H54 (cell line): ENCODE results near the gene DSTN.

Experiments
- DNase-seq: peaks from one replicate; pipeline ENCODE4 v3.0.0; 2011; ENCODE audit warnings: low spot score, mixed read lengths; ENCODE audit not compliant: insufficient read length
- FAIRE-seq: peaks from 3 replicates; lab custom pipeline; 2011; peaks lifted over from hg19 to GRCh38; lab: Jason Lieb, UNC
- POLR2A ChIP-seq: IDR thresholded peaks from 2 replicates; pipeline ENCODE4 v1.6.1; 2011; ENCODE audit warnings: low read depth, mild to moderate bottlenecking, low read length

DSTN gene

GRCh38 chr20:17616480-17617211 is 46.8 kb downstream of the DSTN start:
- no peak for TF ChIP-seq POLR2A
- no peak for FAIRE-seq

DNA sequence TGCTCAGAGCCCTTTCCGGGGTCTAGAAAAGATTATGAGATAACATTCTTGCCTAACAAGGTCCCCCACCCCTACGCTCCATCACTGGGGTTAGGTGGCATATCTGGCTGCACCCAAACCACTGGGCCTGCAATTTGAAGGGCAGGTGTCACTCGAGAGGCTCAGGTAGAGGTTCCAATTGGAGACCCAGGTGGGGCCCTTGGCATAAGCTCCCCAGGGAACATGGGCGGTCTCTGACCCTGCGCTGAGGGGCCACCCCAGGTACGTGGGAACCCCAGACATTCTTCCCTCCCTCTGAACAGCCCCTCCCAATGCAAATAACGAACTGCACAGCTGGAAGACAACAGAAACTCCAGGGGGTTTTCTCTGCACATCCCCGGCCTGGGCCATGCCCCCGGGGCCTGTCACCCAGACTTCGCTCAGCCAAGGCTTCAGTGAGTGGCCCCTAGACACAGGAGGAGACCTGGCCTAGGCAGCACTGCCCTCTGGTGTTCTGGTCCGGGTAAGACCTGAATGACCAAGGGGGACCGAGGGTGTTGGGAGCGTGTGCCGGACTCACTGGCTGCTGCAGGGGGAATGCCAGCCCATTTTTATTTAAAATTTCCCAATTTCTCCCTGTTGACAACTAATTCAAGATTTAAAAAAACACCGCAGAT is 47.5 kb downstream of the DSTN start:
- DNase-seq (peak; percentile 52), FAIRE-seq (no peak)
- no peak for TF ChIP-seq POLR2A

More at GRCh38 chr20:17616480-17617211, 46.8 kb downstream of the DSTN start:
- DNase-seq = no peak

DNA sequence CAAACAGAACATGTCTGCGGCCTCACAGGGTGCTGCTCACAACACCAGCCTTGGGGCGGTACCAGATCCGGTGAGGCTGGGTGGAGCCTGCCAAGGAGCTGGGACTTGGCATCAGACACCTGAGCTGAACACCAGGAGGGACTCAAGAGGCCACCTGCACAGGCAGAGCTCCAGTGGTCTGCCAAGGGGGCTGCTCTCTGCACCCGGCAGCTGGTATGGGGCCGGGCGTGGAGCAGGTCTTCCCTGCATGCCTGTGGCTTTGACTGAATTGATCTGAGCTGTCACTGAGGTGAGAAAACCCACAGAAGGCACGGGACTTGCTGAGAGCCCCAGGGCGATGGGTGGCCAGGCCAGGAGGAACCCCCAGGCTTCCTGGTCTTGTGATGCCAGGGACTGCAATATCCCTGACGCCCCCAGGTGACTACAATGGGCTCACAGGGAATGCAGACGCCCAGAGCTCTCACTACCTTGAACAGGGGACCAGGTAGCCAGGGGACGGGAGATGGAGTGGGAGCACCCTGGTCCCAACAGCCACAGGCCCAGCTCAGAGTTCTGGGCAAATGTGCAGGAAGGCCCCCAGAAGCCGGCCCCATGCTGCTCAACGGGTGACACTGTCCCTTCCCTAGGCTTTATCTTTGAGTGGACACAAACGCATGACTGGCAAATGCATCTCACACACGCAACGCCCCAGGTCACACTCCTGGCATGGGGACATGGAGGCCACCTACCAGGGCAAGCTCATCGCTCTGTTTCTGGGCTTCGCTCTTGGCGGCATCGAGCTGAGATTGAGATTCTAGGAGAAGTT is 48.2 kb downstream of the DSTN start:
- FAIRE-seq (no peak), DNase-seq (no peak)
- no peak for TF ChIP-seq POLR2A

DNA sequence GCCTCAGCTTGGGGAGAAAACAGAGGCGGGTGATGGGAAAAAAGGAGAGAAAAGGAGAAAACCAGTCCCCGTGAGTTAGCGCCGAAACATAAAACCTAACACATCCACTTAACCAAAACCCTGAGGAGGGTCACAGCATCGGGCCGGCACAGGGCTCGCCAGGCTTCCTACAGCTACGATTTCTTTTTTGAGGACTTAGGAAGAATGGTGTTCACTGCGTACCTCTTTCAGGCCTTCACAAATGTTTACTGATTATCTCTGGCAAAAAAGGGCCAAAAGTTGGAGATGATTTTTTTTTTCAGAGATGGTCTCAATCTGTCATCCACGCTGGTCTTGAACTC is 48.8 kb downstream of the DSTN start:
- DNase-seq = no peak
- TF ChIP-seq POLR2A = no peak
- FAIRE-seq = no peak

DNA sequence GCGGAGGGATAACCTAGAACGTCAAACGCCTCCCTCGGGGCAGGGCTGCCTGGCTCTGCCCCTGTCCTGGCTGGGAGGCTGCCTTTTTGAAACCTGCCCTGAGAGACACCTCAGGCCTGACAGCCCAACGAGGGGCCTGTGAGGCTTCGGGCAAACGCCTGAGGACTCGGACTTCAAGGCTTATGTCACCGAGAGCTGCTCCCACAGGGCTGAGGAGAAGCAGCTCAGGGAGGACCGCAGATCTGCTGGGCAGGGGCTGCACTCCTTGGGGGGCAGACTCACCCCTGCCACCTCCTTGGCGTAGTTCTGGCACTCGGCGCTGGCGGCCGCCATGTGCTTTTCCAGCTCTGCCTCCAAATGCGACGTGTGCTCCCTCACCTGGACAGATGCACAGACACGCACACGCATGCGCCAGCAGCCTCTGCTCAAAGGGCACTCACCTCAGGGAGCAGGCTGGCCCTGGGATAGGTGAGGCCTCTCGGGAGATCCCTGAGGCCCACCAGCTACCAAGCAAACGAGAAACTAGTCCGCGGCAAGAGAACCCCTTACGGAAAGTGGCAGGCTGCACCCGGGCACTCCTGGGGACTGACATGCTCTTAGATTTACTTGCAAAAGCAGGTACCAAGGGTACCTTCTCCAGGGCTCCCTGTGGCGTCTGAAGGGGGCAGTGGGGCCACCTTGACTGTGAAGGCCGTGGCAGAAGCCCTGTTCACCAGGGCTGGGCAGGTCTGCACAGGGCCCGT is 49.6 kb downstream of the DSTN start:
- FAIRE-seq (no peak), DNase-seq (no peak)
- TF ChIP-seq POLR2A = no peak

- FAIRE-seq (no peak), DNase-seq (no peak)
- no peak for TF ChIP-seq POLR2A
These were observed 50.7 kb downstream of the DSTN start for GRCh38 chr20:17620371-17621228.

- no peak for FAIRE-seq
- DNase-seq = no peak
- TF ChIP-seq POLR2A = no peak
These were observed 51.5 kb downstream of the DSTN start for GRCh38 chr20:17621229-17621968.

DNA sequence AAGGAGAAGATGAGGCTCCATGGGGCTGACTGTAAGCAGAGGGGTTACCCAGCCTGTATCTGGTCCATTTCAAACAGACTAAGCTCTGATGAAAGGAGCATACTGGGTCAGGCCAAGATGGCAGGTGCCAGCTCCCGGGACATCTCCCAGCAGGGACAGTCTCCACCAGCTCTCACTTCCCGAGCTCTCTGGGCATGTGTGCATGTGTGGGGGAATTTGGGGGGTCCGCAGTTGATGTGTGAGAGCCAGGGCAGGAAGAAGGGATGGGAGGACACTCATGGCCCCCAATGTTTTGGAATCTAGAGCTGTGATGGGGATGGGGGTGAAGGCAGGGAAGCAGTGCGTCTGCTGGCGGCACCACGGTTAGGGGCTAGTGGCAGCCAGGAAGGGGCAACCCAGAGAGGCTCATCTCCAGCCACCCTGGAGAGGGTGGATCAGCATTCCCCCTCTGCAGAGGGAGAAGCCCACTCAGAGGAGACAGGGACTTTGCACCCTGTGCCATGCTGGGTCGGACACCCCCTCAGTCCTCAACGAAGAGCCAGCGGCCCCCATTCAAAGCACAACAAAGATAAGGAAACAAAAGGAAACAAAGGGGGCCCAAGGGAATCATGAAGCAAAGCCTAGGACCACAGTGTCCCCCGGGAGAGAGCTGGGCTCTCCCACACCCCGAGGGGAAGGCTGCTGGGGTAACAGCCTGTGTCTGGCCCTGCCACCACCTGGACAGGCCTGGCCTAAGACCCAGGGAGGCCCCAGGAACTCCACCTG is 52.4 kb downstream of the DSTN start:
- DNase-seq = no peak
- no peak for TF ChIP-seq POLR2A
- FAIRE-seq = no peak

DNA sequence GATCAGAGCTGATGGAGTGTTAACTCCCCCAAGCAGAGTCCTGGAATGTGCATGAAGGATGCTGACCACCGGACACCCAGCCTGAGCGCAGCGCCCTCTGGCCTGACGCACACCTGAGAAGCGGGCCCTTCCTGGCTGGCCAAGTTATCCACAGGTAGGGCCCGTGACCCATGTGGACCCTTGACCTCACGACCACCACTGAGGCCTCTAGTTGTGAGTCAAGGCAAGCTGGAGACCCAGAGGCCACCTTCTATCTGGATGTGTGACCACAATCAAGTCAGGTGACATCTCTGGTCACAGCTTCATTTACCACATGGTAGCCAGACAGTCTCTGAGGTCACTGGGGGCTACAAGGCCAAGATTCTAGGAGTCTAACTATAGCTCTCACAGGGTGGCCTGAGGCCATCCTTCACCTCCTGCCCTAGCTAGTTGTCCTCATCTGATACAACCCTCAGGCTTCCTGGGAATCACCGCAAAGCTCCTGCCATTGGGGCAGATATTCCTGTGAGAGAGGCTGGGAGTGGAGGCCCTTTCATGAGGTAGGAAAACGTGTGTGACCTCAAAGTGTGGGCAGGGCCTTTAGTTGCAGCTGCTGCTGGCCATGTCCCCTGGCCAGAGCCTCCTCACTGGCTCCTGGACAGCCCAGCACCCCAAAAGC is 53.1 kb downstream of the DSTN start:
- no peak for TF ChIP-seq POLR2A
- FAIRE-seq (no peak), DNase-seq (no peak)

GRCh38 chr20:17624070-17624469 is 54.2 kb downstream of the DSTN start:
- no peak for TF ChIP-seq POLR2A
- no peak for FAIRE-seq
- no peak for DNase-seq

DNA sequence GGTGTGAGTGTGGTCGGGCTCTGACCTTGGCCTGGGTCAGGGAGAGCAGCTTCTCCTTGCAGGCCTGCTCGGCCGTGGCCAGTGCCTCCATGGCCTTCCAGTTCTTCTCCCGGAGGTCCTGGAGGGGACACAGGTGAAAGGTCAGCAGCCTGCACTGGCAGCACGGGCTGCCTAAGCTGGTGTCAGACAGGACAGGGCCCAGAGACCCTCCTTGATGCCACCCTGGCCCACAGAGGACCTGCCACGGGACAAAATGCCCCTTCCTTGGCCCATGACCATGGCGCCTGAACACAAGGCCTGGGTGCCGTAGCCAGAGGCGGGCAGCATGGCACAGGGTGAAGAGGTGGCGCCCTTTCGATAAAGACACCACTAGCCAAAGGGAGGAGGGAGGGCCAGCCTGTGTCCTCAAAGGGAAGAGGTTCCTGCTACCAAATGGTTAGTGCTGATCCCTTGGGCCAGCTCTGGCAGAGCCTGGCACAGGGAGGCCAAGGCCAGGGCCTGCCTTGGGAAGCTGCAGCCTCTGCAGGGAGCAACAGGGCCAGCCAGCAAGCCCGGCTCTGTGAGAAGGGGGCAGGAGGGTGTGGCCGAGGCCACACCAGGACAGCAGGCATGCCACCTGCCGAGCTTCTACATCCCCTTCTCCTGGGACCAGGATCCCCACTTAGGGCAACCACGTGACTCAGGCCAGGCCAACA is 54.8 kb downstream of the DSTN start:
- DNase-seq (no peak), FAIRE-seq (no peak)
- no peak for TF ChIP-seq POLR2A
